ENCODE measurements around the gene FOLR3. TPM values are rescaled to one million over a fixed set of nuclear protein-coding genes. Genes with fewer than 3 reads are reported as not detected.
"Not testable (repeated sequence)": the region's sequence is repeated elsewhere in the genome, so short reads cannot be mapped to it uniquely, and the experiment has no call there.

Gene FOLR3
- total RNA-seq, 1 donor from 2014 or later = 0.52 TPM

DNA sequence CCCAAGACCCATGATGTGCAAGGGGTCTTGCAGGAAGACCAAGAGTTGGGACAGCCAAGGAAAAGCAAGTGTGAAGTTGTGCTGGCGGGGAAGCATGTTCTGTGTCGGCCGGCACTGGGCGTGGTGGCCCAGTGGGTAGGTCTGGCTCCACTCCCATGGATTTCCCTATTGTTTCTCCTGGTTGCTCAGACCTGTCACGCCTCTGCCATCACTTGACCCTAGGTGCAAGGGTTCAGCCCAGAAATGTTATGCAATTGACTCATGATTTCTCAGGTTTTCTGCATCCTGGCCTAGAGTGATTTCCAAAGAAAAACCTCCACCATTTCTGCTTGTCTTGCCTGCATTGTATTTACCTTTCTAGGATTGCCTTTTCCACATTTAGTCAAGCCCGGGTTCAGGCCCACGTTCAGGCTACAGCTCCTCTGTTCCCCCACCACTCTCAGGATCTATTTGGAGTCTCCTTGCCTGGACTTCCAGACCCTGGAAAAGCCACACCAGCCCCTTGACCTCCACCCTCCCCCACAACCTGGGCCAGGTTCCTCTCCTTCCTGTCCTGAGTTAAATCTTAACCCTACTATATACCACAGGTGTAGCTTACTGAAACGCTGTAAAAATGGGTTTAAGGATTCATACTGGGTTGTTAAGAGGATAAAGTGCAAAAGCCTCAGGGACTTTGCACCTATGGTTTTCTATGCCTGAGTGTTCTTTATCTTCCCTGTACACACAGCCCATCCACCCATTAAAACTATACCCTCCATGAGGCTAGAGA, 39.0 kb downstream of the FOLR3 start:
- Histone ChIP-seq H3K9me3 (ENCODE audit: control insufficient read depth in 3 of 3, low read length in 3 of 3) (no peaks in the 10 kb centered on the region), H3K4me1 (ENCODE audit: control insufficient read depth in 3 of 3, insufficient read depth in 3 of 3, low read length in 3 of 3) (no peaks in the 10 kb centered on the region), H3K27me3 (ENCODE audit: control insufficient read depth in 3 of 3, insufficient read depth in 3 of 3, low read length in 3 of 3) (peaks cover 0 to 2% (median 0%) of the 10 kb centered on the region in 3 donors), H3K4me3 (ENCODE audit: low read length in 3 of 3) (no peak overlapping the region), H3K27ac (ENCODE audit: low read depth, low read length) (no peak overlapping the region), H3K36me3 (ENCODE audit: control insufficient read depth in 3 of 3, insufficient read depth in 3 of 3, low read length in 3 of 3) (no peaks in the 10 kb centered on the region), H3K9ac (ENCODE audit: low read depth in 1 of 3, low read length in 3 of 3) (no peak overlapping the region)

DNA sequence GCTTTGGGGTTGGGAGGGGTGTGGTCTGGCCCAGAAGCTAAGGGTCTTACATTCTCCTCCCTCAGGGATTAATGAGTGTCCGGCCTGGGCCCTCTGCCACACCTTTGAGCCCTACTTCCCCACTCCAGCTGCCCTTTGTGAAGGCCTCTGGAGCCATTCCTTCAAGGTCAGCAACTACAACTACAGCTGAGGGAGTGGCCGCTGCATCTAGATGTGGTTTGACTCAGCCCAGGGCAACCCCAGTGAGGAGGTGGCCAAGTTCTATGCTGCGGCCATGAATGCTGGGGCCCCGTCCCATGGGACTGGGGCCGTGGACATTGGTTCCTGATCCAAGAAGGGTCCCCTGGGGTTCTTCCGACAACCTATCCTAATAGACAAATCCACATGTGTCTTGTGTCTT, 42.1 kb downstream of the FOLR3 start:
- Histone ChIP-seq H3K9ac (ENCODE audit: low read depth in 1 of 3, low read length in 3 of 3) (no peak overlapping the region), H3K4me1 (ENCODE audit: control insufficient read depth in 3 of 3, insufficient read depth in 3 of 3, low read length in 3 of 3) (peaks cover 0 to 7% (median 0%) of the 10 kb centered on the region in 3 donors), H3K9me3 (ENCODE audit: control insufficient read depth in 3 of 3, low read length in 3 of 3) (no peaks in the 10 kb centered on the region), H3K36me3 (ENCODE audit: control insufficient read depth in 3 of 3, insufficient read depth in 3 of 3, low read length in 3 of 3) (no peaks in the 10 kb centered on the region), H3K27me3 (ENCODE audit: control insufficient read depth in 3 of 3, insufficient read depth in 3 of 3, low read length in 3 of 3) (peaks cover 0 to 2% (median 0%) of the 10 kb centered on the region in 3 donors), H3K4me3 (ENCODE audit: low read length in 3 of 3) (no peak overlapping the region), H3K27ac (ENCODE audit: low read depth, low read length) (no peak overlapping the region)

DNA sequence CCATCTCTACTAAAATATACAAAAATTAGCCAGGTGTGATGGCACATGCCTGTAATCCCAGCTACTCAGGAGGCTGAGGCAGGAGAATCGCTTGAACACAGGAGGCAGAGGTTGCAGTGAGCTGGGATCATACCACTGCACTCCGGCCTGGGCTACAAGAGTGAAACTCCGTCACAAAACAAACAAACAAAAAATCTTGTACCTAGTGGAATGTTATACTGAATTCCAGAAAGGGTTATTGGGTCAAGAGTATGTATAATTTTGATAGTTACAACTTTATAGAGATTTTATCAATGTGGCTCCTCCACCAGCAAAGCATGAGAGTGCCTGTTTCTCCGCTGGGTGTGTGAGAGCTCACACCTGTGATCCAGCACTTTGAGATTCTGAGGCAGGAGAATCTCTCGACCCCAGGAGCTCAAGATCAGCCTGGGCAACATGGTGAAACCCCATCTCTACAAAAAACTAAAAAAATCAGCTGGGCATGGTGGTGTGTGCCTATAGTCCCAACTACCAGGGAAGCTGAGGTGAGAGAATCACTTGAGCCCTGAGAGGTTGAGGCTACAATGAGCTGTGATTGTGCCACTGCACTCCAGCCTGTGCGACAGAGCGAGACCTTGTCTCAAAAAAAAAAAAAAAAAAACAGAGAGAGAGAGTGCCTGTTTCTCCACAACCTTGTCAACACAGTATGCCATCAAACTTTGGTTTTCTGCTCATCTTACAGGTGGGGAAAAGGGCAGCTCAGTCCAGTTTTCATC, 43.7 kb downstream of the FOLR3 start:
- Histone ChIP-seq H3K9ac (ENCODE audit: low read depth in 1 of 3, low read length in 3 of 3) (no peak overlapping the region), H3K4me1 (ENCODE audit: control insufficient read depth in 3 of 3, insufficient read depth in 3 of 3, low read length in 3 of 3) (peaks cover 0 to 10% (median 0%) of the 10 kb centered on the region in 3 donors), H3K9me3 (ENCODE audit: control insufficient read depth in 3 of 3, low read length in 3 of 3) (no peaks in the 10 kb centered on the region), H3K27me3 (ENCODE audit: control insufficient read depth in 3 of 3, insufficient read depth in 3 of 3, low read length in 3 of 3) (peaks cover 0 to 2% (median 0%) of the 10 kb centered on the region in 3 donors), H3K4me3 (ENCODE audit: low read length in 3 of 3) (no peak overlapping the region), H3K27ac (ENCODE audit: low read depth, low read length) (no peak overlapping the region), H3K36me3 (ENCODE audit: control insufficient read depth in 3 of 3, insufficient read depth in 3 of 3, low read length in 3 of 3) (no peaks in the 10 kb centered on the region)

DNA sequence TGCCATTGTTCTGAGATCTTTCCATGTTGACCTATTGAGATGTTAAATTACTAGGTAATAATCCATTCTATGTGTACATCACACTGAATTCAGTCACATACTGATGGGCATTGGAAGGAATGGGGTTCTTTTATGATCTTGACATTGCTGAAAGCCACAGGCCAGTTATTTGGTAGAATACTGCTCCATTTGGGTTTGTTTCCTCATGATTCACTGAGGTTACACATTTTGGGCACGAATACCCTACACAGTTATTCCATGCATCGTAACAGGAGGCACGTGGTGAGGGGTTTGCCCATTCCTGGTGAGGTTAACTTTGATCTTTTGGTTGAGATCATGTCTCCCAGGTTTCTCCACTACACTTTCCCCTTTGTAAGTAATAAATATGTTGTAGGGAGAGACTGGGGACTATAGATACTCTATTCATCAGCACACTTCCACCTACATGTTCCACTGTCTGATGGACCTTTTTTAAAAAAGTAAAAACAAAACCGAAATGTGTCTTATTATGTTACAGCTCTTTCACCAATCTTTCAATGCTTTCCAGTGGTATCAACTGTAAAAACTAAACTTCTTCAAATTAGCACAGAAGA, 44.4 kb downstream of the FOLR3 start:
- H3K4me1 ChIP-seq (ENCODE audit: control insufficient read depth in 3 of 3, insufficient read depth in 3 of 3, low read length in 3 of 3) = peaks cover 0 to 10% (median 0%) of the 10 kb centered on the region in 3 donors
- no peak overlapping the region for H3K27ac ChIP-seq (ENCODE audit: low read depth, low read length)
- H3K4me3 ChIP-seq (ENCODE audit: low read length in 3 of 3) = no peak overlapping the region
- H3K9ac ChIP-seq (ENCODE audit: low read depth in 1 of 3, low read length in 3 of 3) = no peak overlapping the region
- H3K9me3 ChIP-seq (ENCODE audit: control insufficient read depth in 3 of 3, low read length in 3 of 3) = no peaks in the 10 kb centered on the region
- no peaks in the 10 kb centered on the region for H3K36me3 ChIP-seq (ENCODE audit: control insufficient read depth in 3 of 3, insufficient read depth in 3 of 3, low read length in 3 of 3)
- H3K27me3 ChIP-seq (ENCODE audit: control insufficient read depth in 3 of 3, insufficient read depth in 3 of 3, low read length in 3 of 3) = peaks cover 0 to 2% (median 0%) of the 10 kb centered on the region in 3 donors

DNA sequence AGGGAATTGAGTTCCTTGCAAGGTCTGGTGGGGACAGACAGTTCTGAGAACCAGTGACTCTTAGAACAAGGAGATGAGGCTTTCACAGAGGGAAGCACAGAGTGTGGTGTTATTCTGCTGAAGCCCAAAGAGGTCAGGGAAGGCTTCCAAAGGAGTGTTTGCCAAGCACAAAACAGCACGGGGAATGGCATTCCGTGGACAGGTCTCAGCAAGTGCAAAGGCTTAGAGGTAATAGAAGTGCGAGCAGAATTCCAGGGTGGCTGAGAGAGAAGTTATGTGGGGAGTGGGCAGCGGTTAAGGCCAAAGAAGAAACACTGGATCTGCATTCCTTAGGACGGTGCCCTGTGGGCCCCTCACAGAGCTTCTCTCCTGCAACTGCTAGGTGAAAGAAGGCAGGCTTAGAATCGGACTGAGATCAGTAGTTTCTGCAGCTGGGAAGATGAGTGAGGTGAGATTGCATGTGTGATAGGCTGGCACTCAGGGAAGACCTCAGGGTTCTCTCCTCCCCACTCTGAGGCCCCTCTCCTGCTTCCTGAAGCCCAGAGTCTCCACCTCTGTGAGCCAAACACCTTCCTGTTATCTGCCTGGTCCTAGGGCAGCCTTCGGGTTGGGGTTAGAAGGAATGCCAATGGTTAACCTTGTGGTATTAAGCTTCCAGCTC, 45.5 kb downstream of the FOLR3 start:
- not testable (repeated sequence) for H3K36me3 ChIP-seq (ENCODE audit: control insufficient read depth in 3 of 3, insufficient read depth in 3 of 3, low read length in 3 of 3); H3K27me3 ChIP-seq (ENCODE audit: control insufficient read depth in 3 of 3, insufficient read depth in 3 of 3, low read length in 3 of 3); H3K9me3 ChIP-seq (ENCODE audit: control insufficient read depth in 3 of 3, low read length in 3 of 3); H3K4me1 ChIP-seq (ENCODE audit: control insufficient read depth in 3 of 3, insufficient read depth in 3 of 3, low read length in 3 of 3); H3K9ac ChIP-seq (ENCODE audit: low read depth in 1 of 3, low read length in 3 of 3); H3K4me3 ChIP-seq (ENCODE audit: low read length in 3 of 3); H3K27ac ChIP-seq (ENCODE audit: low read depth, low read length)

DNA sequence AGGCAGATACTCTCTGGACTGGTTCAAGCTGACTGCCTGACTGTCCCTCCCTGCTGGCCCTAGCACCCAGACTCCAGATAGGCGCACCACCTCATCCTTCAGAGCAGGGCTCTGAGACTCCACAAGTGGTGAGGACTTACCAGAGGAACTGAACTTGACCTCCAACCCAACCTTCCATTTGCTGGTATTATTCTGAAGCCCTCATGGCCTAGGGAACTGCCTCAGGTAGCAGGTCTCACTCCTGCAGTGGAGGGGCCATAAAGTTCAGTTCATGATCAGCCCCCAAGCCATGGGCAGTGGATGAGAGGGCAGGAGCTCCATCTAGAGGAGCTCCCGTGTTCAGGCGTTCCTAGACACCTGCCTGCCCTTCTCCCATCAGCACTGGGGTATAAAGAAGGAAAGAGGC, 46.0 kb downstream of the FOLR3 start:
- not testable (repeated sequence) for H3K36me3 ChIP-seq (ENCODE audit: control insufficient read depth in 3 of 3, insufficient read depth in 3 of 3, low read length in 3 of 3); H3K9ac ChIP-seq (ENCODE audit: low read depth in 1 of 3, low read length in 3 of 3); H3K4me3 ChIP-seq (ENCODE audit: low read length in 3 of 3); H3K27ac ChIP-seq (ENCODE audit: low read depth, low read length); H3K27me3 ChIP-seq (ENCODE audit: control insufficient read depth in 3 of 3, insufficient read depth in 3 of 3, low read length in 3 of 3); H3K9me3 ChIP-seq (ENCODE audit: control insufficient read depth in 3 of 3, low read length in 3 of 3); H3K4me1 ChIP-seq (ENCODE audit: control insufficient read depth in 3 of 3, insufficient read depth in 3 of 3, low read length in 3 of 3)

DNA sequence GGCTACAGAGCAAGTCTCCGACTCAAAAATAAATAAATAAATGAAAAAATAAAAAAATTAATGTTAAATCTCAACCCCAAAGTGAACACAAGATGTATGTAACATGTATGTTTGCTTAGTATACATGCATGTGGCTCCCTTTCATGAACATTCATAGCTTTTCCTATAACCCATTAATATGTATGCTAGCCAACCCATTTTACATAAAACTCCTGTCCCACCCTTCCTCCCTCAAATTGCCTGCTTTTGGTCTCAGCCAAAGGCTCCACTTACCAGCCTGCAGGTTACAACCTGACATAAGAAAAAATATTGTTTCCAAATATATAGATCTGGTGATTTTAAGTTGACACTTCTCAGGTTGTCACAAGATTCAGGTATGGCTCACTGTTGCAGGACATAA, 52.7 kb downstream of the FOLR3 start:
- Histone ChIP-seq H3K9me3 (ENCODE audit: control insufficient read depth in 3 of 3, low read length in 3 of 3) (no peaks in the 10 kb centered on the region), H3K9ac (ENCODE audit: low read depth in 1 of 3, low read length in 3 of 3) (no peak overlapping the region), H3K4me1 (ENCODE audit: control insufficient read depth in 3 of 3, insufficient read depth in 3 of 3, low read length in 3 of 3) (peaks cover 0 to 2% (median 2%) of the 10 kb centered on the region in 3 donors), H3K4me3 (ENCODE audit: low read length in 3 of 3) (no peak overlapping the region), H3K27ac (ENCODE audit: low read depth, low read length) (no peak overlapping the region), H3K36me3 (ENCODE audit: control insufficient read depth in 3 of 3, insufficient read depth in 3 of 3, low read length in 3 of 3) (no peaks in the 10 kb centered on the region), H3K27me3 (ENCODE audit: control insufficient read depth in 3 of 3, insufficient read depth in 3 of 3, low read length in 3 of 3) (no peaks in the 10 kb centered on the region)

Other genes starting within 250 kb of the FOLR3 start
- gene XNDC1N, start 207.1 kb upstream of the FOLR3 start, total RNA-seq = 13.6 TPM
- gene RNF121, start 206.7 kb upstream of the FOLR3 start, total RNA-seq = 25.6 TPM
- gene IL18BP, start 136.8 kb upstream of the FOLR3 start, total RNA-seq = 3.1 TPM
- gene NUMA1, start 55.2 kb upstream of the FOLR3 start, total RNA-seq = 177 TPM
- gene LRRC51, start 54.9 kb upstream of the FOLR3 start, total RNA-seq = 2.6 TPM
- 42.3 TPM for gene LAMTOR1, start 32.4 kb upstream of the FOLR3 start, total RNA-seq
- not detected for gene TOMT, start 29.8 kb upstream of the FOLR3 start, total RNA-seq
- gene ANAPC15, start 23.0 kb upstream of the FOLR3 start, total RNA-seq = 7.8 TPM
- 1.0 TPM for gene FOLR1, start 56.4 kb downstream of the FOLR3 start, total RNA-seq
- gene FOLR2, start 81.1 kb downstream of the FOLR3 start, total RNA-seq = 15.1 TPM
- gene INPPL1, start 89.0 kb downstream of the FOLR3 start, total RNA-seq = 50.6 TPM
- not detected for gene PHOX2A, start 108.5 kb downstream of the FOLR3 start, total RNA-seq

All from skeletal muscle tissue (tissue), 4 donors.